ENCODE results near the gene BTN1A1. TPM values are rescaled to one million over a fixed set of nuclear protein-coding genes. Genes with fewer than 3 reads are reported as not detected.
A peak's percentile ranks its signal among the peaks of the same experiment; 100 is the strongest.
"Not testable (repeated sequence)": the region's sequence is repeated elsewhere in the genome, so short reads cannot be mapped to it uniquely, and the experiment has no call there.

The BTN1A1 gene
- total RNA-seq, 1 donor from 2014 or later: 0.36 TPM

DNA sequence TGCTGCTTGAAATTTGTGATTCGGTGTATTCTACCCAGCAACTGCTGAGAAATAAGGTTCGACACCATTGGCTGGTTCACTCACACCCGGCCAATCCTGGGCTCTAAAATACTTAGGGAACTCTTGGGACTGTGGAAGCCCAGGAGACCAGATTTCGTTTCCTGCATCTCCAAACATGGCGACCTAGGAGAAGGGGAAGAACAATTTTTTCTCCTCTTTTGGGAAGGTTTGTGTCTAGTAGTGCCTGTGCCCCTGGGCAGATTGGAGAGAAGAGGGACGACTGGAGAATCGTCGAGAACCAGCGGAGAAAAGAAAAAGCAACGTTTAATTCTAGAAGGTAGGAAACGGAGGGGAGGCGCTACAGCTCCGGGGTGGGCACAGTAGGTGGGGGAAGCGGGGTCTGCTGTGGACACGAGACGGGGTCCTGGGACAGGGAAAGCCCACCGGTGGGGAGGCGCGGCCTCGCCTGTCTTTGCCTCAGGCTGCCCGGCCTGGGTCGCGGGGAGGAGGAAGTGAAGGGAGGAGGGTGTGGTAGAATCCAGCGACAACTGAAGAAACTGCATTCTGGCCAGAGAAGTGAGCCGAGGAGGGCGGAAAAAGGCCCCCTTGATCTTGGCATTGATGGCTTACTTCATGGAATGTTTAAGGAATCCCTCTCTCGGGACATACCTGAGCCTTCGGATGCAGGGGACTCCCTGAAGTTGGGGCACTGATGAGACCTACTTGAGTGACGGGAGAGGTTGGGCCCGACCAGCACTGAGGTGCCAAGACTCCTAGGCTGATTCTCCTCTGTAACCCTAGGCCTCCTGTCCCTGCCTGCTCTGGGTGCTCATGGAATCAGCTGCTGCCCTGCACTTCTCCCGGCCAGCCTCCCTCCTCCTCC, 42.1 kb upstream of the BTN1A1 start, which contains the start of gene BTN2A1:
Gene BTN2A1, plus strand, starts transcription at position 150 of the 883 bp plus-strand sequence. Its CDS starts 682 bp downstream, at position 832.
- H3K9me3 Mint-ChIP-seq: no peaks in the 10 kb centered on the region
- no peaks in the 10 kb centered on the region for H3K27me3 Mint-ChIP-seq

GRCh38 chr6:26459023-26459810, 40.9 kb upstream of the BTN1A1 start:
- Mint-ChIP-seq H3K9me3 (no peaks in the 10 kb centered on the region), H3K27me3 (no peaks in the 10 kb centered on the region), H3K4me1 (ENCODE audit: unreplicated experiment) (peaks cover 26% of the 10 kb centered on the region), H3K36me3 (peaks cover 44% of the 10 kb centered on the region), H3K4me3 (peak overlapping the region; percentile 82), H3K27ac (peak overlapping the region; percentile 3)
- DNase-seq (ENCODE audit: extremely low spot score, unreplicated experiment): no peak
- no peak for TF ChIP-seq CTCF (conservative IDR thresholded peaks at IDR 0.05)

More for the DNA sequence above, 42.1 kb upstream of the BTN1A1 start, which contains the start of gene BTN2A1:
- TF ChIP-seq CTCF (conservative IDR thresholded peaks at IDR 0.05): no peak
- DNase-seq (ENCODE audit: extremely low spot score, unreplicated experiment): no peak
- peak within 1 kb of the TSS; percentile 98 for H3K27ac Mint-ChIP-seq
- peak within 1 kb of the TSS; percentile 96 for H3K4me3 Mint-ChIP-seq
- H3K4me1 Mint-ChIP-seq (ENCODE audit: unreplicated experiment): peaks cover 26% of the 10 kb centered on the region
- H3K36me3 Mint-ChIP-seq: peaks cover 35% of the 10 kb centered on the region

GRCh38 chr6:26461353-26461752, 38.8 kb upstream of the BTN1A1 start:
- H3K27ac Mint-ChIP-seq; H3K27me3 Mint-ChIP-seq; H3K9me3 Mint-ChIP-seq; DNase-seq (ENCODE audit: extremely low spot score, unreplicated experiment): not testable (repeated sequence)
- Mint-ChIP-seq H3K4me3 (peak overlapping the region; percentile 55), H3K4me1 (ENCODE audit: unreplicated experiment) (peaks cover 26% of the 10 kb centered on the region), H3K36me3 (peaks cover 58% of the 10 kb centered on the region)

- no peak overlapping the region for H3K27ac Mint-ChIP-seq
- H3K9me3 Mint-ChIP-seq: no peaks in the 10 kb centered on the region
- H3K4me3 Mint-ChIP-seq: no peak overlapping the region
- H3K4me1 Mint-ChIP-seq (ENCODE audit: unreplicated experiment): peaks cover 16% of the 10 kb centered on the region
- peaks cover 78% of the 10 kb centered on the region for H3K36me3 Mint-ChIP-seq
- H3K27me3 Mint-ChIP-seq: no peaks in the 10 kb centered on the region
- no peak for DNase-seq (ENCODE audit: extremely low spot score, unreplicated experiment)
- no peak for TF ChIP-seq CTCF (conservative IDR thresholded peaks at IDR 0.05)
Observed at GRCh38 chr6:26464014-26464413, 36.1 kb upstream of the BTN1A1 start.

GRCh38 chr6:26464416-26465131, 35.5 kb upstream of the BTN1A1 start:
- H3K4me1 Mint-ChIP-seq (ENCODE audit: unreplicated experiment): peaks cover 10% of the 10 kb centered on the region
- no peak overlapping the region for H3K4me3 Mint-ChIP-seq
- no peaks in the 10 kb centered on the region for H3K27me3 Mint-ChIP-seq
- TF ChIP-seq CTCF (conservative IDR thresholded peaks at IDR 0.05): no peak
- no peak for DNase-seq (ENCODE audit: extremely low spot score, unreplicated experiment)
- no peaks in the 10 kb centered on the region for H3K9me3 Mint-ChIP-seq
- peaks cover 76% of the 10 kb centered on the region for H3K36me3 Mint-ChIP-seq
- no peak overlapping the region for H3K27ac Mint-ChIP-seq
